GM23248 (cell line): ENCODE results near the gene SSU72.
"Not testable (repeated sequence)": the region's sequence is repeated elsewhere in the genome, so short reads cannot be mapped to it uniquely, and the experiment has no call there.

Experiments
- EZH2 ChIP-seq: fragments of 200-600 bp; sonication (generic); IDR thresholded peaks from 2 replicates; pipeline ENCODE4 v1.6.1; 2018; ENCODE audit warnings: antibody characterized with exemption, mild to moderate bottlenecking; ENCODE audit not compliant: insufficient read depth, poor library complexity, severe bottlenecking
- EZH2phosphoT487 ChIP-seq: fragments of 200-600 bp; sonication (generic); IDR thresholded peaks from 2 replicates; pipeline ENCODE4 v1.6.1; 2018; ENCODE audit warnings: antibody characterized with exemption, moderate library complexity, mild to moderate bottlenecking, low read depth; ENCODE audit not compliant: insufficient read depth

DNA sequence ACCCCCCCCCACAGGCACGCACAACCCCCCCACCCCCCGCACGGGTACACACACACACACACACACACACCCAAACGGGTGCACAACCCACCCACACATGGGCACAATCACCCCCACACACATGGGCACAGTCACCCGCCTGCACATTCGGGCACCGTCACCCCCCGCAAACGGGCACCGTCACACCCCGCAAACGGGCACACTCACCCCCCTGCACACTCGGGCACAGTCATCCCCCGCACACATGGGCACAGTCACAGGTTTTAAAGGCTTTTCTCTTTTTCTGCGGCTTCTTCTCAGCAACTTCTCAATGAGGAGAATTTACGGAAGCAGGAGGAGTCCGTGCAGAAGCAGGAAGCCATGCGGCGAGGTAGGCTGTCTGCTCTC lies 56.0 kb downstream of the SSU72 start:
- TF ChIP-seq EZH2phosphoT487, EZH2: not testable (repeated sequence)
